Ammon's horn (tissue), 1 donor: ENCODE results near the gene PPP2R2C.

Experiments used
- DNase-seq: peaks from one replicate; pipeline ENCODE4 v3.0.0-alpha.2; 2016; ENCODE audit warnings: low spot score

Gene PPP2R2C

GRCh38 chr4:6282314-6282771 lies 190.1 kb downstream of the PPP2R2C start:
- no peak for DNase-seq

GRCh38 chr4:6281436-6282313 lies 190.7 kb downstream of the PPP2R2C start:
- peak; percentile 73 for DNase-seq

- DNase-seq, result no peak
These were observed 191.9 kb downstream of the PPP2R2C start for GRCh38 chr4:6280365-6280996.

GRCh38 chr4:6279582-6280289 lies 192.7 kb downstream of the PPP2R2C start:
- DNase-seq, result no peak

GRCh38 chr4:6278801-6279197 lies 193.6 kb downstream of the PPP2R2C start:
- no peak for DNase-seq

GRCh38 chr4:6277935-6278800 lies 194.2 kb downstream of the PPP2R2C start:
- no peak for DNase-seq

GRCh38 chr4:6277139-6277802 lies 195.1 kb downstream of the PPP2R2C start:
- no peak for DNase-seq

- peak; percentile 54 for DNase-seq
These were observed 196.3 kb downstream of the PPP2R2C start for GRCh38 chr4:6275898-6276806.

DNA sequence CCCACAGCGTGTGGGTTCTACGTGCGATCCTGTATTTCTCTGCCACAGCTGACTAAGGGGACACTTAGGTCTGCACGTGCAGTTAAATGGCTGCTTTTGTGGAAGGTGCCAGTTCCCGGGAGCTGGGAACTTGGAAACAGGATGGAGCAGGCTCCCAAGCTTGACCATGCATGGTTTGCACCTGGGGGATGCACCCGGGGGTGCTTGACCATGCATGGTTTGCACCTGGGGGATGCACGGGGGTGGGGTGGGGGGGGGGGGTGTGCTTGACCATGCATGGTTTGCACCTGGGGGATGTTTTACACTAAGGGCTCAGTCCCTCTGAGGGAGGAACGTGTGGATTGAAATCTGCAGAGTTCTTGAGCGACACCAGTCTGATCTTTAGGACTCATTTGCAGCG lies 197.1 kb downstream of the PPP2R2C start:
- DNase-seq, result no peak

GRCh38 chr4:6273661-6273990 lies 198.8 kb downstream of the PPP2R2C start:
- no peak for DNase-seq

DNA sequence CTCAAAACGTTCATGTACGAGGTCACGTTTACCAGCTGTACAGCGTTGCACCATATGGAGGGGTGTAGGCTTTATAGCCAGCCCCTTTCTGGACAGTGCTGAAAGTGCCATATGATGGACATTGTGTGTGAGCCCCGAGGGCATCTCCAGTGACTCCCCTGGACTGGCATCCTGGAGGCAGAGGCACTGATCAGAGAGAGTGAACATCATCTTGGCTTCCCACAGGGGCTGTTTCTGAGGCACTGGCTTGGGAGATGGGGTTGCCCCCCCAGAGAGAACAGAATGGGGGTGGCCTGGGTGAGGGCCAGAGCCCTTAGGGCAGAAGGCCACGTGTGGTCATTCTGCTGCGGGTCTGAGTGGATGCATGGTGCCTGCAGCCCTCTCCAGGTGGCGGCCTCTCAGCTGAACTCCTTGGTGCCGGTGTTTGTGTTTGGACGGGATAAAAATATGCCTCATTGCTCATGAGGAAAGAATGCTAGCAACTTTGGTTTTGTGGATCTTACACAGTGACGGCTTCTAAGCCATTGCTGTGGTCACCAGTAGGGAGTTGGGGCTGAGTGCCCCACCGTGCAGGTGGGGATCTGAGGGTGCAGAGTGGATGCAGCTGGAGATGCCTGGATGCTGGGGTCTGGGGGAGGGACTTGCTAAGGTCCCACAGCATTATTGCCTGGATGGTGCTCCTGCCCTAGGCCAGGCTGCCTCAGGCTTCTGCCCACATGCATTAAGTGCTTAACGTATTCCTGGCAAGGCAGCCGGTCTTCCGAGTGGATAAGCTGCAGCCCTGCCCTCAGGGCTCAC lies 199.4 kb downstream of the PPP2R2C start:
- no peak for DNase-seq

DNA sequence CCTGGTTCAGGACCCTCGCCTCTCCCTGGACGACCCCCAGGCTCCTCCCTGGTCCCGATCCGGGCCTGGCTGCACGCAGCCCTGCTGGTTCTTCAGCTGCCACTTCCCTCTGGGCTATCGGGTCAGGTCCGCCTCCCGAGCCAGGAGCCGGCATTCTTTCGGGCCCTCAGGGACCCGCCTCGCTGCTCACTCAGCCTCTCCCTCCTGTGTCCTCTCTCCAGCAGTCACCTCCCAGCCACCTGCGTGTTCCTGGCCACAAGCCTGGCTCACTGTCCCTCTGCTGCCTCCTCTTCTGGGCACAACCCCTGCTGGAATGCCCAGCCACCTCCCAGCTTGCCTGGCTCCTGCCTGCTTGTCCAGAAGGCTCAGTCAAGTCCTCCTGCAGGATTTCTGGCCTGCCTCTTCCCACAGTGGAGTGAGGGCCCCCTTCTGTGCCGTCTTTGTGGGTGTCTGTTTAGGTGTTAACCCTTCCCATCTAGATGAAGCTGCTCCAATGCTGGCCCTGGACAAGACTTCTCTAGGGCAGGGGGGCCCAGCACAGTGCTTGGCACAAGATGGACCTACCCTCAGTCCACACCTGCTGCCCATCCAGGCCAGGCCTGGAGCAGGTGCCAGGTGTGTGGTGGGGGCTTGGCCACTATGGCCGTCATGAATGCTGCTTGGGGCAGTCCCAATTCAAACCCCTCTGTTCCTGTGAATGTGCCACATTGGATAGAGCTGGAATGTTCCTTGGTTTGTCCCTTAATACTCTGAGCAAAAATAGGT lies 200.5 kb downstream of the PPP2R2C start:
- no peak for DNase-seq

DNA sequence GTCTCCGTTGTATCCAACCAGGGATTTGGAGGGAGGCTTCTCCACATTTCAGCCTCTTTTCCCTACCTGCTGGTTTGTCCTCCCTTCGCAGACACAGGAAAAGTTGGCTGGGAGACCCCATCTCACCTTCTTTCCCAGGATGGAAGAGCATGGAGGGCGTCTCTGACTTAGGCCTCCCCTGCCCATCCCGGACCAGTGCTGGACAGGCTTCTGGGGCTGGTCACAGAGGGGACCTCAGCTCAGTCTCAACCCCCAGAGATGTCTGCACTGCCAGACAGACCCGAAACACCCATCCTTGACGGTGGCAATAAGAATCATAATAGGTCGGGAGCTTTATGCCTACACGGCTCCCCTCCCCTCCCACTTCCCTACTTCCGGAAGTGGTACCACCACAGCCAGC lies 201.2 kb downstream of the PPP2R2C start:
- no peak for DNase-seq

GRCh38 chr4:6270636-6271121 lies 201.7 kb downstream of the PPP2R2C start:
- no peak for DNase-seq
